NCI-H226 (cell line): ENCODE results near the gene SAP25.
"Not testable (repeated sequence)": the region's sequence is repeated elsewhere in the genome, so short reads cannot be mapped to it uniquely, and the experiment has no call there.

ENCODE experiments used
- DNase-seq: peaks from one replicate; pipeline ENCODE4 v3.0.0-alpha.2; 2015

SAP25 gene

GRCh38 chr7:100556541-100556940, 17.2 kb downstream of the SAP25 start:
- no peak for DNase-seq

GRCh38 chr7:100555701-100556100, 18.0 kb downstream of the SAP25 start:
- no peak for DNase-seq

- DNase-seq = no peak
These were observed 20.7 kb downstream of the SAP25 start for GRCh38 chr7:100553032-100553431.

GRCh38 chr7:100552532-100552931, 21.2 kb downstream of the SAP25 start:
- DNase-seq = no peak

GRCh38 chr7:100548446-100548845, 25.3 kb downstream of the SAP25 start:
- DNase-seq = peak; percentile 53

GRCh38 chr7:100547872-100548271, 25.8 kb downstream of the SAP25 start:
- DNase-seq = peak; percentile 48

- DNase-seq = no peak
These were observed 26.5 kb downstream of the SAP25 start for GRCh38 chr7:100546926-100547800.

- DNase-seq = peak; percentile 69
These were observed 27.4 kb downstream of the SAP25 start for GRCh38 chr7:100546129-100546925.

- DNase-seq = peak; percentile 99
These were observed 28.2 kb downstream of the SAP25 start for GRCh38 chr7:100545360-100546128.

GRCh38 chr7:100544967-100545359, 28.7 kb downstream of the SAP25 start:
- DNase-seq = peak; percentile 80

- DNase-seq = no peak
These were observed 29.3 kb downstream of the SAP25 start for GRCh38 chr7:100544386-100544785.

GRCh38 chr7:100543586-100543985, 30.1 kb downstream of the SAP25 start:
- no peak for DNase-seq

- not testable (repeated sequence) for DNase-seq
These were observed 32.4 kb downstream of the SAP25 start for GRCh38 chr7:100541309-100541708.

- no peak for DNase-seq
These were observed 33.5 kb downstream of the SAP25 start for GRCh38 chr7:100540073-100540723.

GRCh38 chr7:100539436-100540006, 34.2 kb downstream of the SAP25 start:
- DNase-seq = no peak

- DNase-seq = peak; percentile 100
These were observed 34.9 kb downstream of the SAP25 start, which contains the start of gene AGFG2 for GRCh38 chr7:100538654-100539435. TSS of gene AGFG2 (plus strand) at chr7:100539203. CDS start at chr7:100539347, 144 bp downstream.

- no peak for DNase-seq
These were observed 35.4 kb downstream of the SAP25 start for GRCh38 chr7:100538348-100538653.

GRCh38 chr7:100536695-100537094, 37.0 kb downstream of the SAP25 start:
- not testable (repeated sequence) for DNase-seq

GRCh38 chr7:100535982-100536381, 37.7 kb downstream of the SAP25 start:
- not testable (repeated sequence) for DNase-seq

- DNase-seq = no peak
These were observed 41.3 kb downstream of the SAP25 start for GRCh38 chr7:100532165-100533022.
